ENCODE data around the gene XYLT1.

XYLT1 gene

DNA sequence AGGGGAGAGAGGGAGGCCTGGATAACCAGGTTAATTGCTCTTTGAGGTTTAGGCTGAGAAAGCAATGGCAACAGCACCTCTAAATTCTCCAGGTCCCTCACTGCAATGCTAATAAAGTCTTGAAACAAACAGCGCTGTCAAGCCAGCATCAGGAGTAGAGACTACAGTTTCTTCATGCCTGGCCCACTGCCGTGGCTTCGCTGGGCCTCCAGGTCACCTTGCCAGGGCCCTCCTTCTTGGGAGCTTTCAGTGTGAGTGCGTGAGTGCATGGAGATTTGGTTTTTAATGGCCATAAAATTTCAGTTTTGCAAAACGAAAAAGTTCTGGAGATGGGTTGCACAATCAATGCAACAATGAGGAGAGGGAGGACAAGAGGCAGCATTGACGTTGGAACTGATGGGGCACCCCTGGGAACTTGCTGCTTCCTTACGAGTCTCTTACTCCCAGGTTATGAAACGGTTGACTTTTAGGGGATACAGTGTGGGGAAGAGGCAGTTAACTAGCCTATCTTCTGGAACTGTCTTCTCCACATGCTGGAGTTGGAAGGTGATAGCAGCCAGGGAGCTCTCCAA is 229.4 kb downstream of the XYLT1 start:
- TF ChIP-seq PAX5 (IDR thresholded peaks at IDR 0.05; ENCODE audit: insufficient read depth, low read length, severe bottlenecking) = no peak
- TF ChIP-seq POU2F2 (IDR thresholded peaks at IDR 0.05; ENCODE audit: low read depth, low read length) = no peak
- TF ChIP-seq TAF1 (IDR thresholded peaks at IDR 0.05; ENCODE audit: low read depth, low read length) = no peak
- DNase-seq (ENCODE audit: insufficient read length, low spot score) (no peak), FAIRE-seq (no peak)

DNA sequence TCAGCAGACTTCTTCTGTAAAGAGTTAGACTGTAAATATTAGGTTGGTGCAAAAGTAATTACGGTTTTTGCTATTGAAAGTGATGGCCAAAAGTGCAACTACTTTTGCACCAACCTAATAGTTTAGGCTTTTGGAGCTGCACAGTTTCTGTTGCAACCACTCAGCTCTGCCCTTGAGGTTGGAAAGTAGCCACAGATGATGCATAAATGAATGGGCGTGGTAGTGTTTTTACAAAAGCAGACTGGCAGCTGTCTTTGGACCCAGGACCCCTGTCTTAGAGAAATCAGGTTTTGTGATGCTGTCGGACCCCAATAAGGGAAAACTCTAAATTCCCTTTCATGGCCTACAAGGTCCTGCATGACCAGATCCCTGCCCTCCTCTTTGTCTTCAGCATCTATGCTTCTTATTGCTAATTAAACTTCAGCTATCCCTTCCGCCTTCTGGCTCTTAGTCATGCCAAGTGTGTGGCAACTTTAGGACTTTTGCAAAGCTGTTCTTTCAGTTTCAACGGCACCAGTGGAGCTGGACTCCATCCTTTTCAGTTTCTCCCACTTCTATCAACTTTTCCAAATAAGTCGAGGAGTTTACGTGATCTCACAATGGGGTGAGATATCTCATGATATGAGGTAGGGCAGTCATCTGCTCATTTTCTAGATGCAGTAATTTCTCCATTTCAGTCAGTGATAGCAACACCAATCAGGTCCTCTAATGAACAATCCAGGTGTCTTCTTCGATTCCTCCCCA is 232.3 kb downstream of the XYLT1 start:
- TF ChIP-seq PAX5 (IDR thresholded peaks at IDR 0.05; ENCODE audit: insufficient read depth, low read length, severe bottlenecking) (no peak), SPI1 (IDR thresholded peaks at IDR 0.05; ENCODE audit: low read depth, low read length) (no peak), POU2F2 (IDR thresholded peaks at IDR 0.05; ENCODE audit: low read depth, low read length) (peak; percentile 89), TAF1 (IDR thresholded peaks at IDR 0.05; ENCODE audit: low read depth, low read length) (no peak), POLR2A (IDR thresholded peaks at IDR 0.05; ENCODE audit: low read depth, low read length) (no peak)
- no peak for DNase-seq (ENCODE audit: insufficient read length, low spot score)
- peak; percentile 66 for FAIRE-seq

DNA sequence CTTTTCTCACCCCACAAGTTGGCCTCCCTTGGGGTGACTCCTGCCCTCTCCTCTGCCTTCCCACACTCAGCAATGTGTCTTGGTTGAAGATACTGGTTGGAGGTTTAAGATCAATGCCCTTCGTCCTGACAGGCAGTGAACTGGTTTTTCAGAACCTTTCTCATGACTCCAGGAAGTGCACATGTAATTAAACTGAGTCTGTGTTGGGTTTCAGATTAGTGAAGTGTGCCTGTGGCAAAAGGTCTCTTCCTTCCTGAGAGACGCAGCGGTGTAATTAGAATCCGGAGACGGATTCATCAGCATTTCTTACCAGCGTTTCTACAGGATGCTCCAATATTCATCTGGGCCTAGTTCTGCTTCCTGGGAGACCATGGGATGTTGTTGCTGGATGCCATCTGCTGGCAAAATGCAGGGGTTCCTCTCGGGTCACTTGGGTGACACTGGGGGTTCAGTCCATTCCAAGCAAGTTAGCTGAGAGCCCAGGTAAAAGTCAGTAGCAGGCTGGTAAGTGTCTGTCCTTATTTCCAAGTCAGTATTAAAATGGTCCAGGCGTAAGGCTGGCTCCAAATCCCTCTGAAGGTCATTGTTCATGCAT is 233.3 kb downstream of the XYLT1 start:
- DNase-seq (ENCODE audit: insufficient read length, low spot score) = no peak
- TF ChIP-seq PAX5 (IDR thresholded peaks at IDR 0.05; ENCODE audit: insufficient read depth, low read length, severe bottlenecking) (no peak), TAF1 (IDR thresholded peaks at IDR 0.05; ENCODE audit: low read depth, low read length) (no peak)
- FAIRE-seq = no peak

DNA sequence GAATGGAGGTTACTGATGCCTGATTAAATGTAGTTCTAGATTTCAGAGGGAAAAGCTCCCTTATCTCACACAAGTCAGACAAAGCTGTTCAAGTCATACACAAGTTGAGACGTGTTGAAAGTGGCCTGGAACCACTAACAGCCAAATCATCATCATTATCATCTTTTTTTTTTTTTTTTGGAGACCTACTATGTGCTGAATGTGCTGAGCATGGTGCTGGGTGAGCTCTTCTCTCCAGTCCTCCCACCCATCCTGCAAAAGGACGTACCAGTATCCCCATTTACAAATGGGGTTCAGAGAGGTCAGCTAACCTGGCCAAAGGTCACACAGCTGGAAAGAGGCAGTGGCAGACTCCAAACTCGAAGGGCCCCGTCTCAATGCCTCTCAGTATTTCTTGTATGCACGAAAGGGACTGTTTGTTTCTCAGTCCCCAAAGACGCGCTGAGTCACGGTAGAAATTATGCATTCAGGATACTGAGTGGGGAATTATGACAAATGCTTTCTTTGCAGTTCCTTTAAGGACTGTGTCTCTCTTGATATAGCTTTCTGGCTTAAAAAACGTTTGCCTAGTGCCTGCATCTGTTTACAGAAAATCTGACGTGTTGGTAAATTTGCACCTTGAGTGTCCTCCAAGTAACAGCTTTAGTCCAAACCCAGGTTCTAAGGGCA is 235.5 kb downstream of the XYLT1 start:
- DNase-seq (ENCODE audit: insufficient read length, low spot score) (no peak), FAIRE-seq (no peak)
- TF ChIP-seq POLR2AphosphoS5 (IDR thresholded peaks at IDR 0.05; ENCODE audit: low read depth, low read length) = no peak
- TF ChIP-seq PAX5 (IDR thresholded peaks at IDR 0.05; ENCODE audit: insufficient read depth, low read length, severe bottlenecking) = no peak
- TF ChIP-seq POU2F2 (IDR thresholded peaks at IDR 0.05; ENCODE audit: low read depth, low read length) = no peak
- TF ChIP-seq TAF1 (IDR thresholded peaks at IDR 0.05; ENCODE audit: low read depth, low read length) = no peak
- TF ChIP-seq SPI1 (IDR thresholded peaks at IDR 0.05; ENCODE audit: low read depth, low read length) = no peak
- no peak for TF ChIP-seq POLR2A (IDR thresholded peaks at IDR 0.05; ENCODE audit: low read depth, low read length)

DNA sequence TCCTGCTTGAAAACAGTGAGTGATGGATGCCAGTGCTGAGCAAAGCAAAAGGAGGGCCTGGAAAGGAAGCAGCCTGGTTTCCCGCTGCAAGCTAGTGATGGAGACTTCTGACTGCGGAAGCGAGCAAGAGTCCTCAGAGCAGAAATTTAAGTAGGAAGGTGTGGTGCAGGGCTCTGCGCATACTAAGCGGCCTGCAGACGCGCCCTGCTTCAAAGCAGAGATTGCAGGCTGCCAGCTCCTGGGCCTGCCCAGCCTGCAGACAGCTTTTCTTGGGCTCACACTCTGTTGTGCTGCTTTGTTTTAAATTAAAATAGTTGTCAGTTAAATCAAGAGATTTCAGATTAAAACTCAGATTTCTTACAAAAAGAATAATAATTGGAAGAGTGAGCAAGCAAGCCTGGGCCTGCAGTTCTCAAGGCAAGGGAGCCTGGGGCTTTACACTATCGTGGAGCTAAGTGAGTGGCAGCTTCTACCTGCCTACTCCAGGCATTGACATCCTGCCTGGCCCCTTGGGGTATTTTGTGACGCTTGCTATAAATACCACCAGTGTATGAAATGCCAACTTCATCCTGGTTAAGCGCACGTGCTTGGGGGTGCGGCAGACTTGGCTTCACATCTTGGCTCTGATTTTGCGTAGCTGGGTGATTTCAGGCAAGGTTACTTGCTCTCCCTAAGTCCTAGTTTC is 237.3 kb downstream of the XYLT1 start:
- DNase-seq (ENCODE audit: insufficient read length, low spot score) = no peak
- no peak for TF ChIP-seq SPI1 (IDR thresholded peaks at IDR 0.05; ENCODE audit: low read depth, low read length)
- no peak for TF ChIP-seq POU2F2 (IDR thresholded peaks at IDR 0.05; ENCODE audit: low read depth, low read length)
- no peak for TF ChIP-seq TAF1 (IDR thresholded peaks at IDR 0.05; ENCODE audit: low read depth, low read length)
- TF ChIP-seq PAX5 (IDR thresholded peaks at IDR 0.05; ENCODE audit: insufficient read depth, low read length, severe bottlenecking) = no peak
- no peak for TF ChIP-seq POLR2AphosphoS5 (IDR thresholded peaks at IDR 0.05; ENCODE audit: low read depth, low read length)
- TF ChIP-seq POLR2A (IDR thresholded peaks at IDR 0.05; ENCODE audit: low read depth, low read length) = no peak
- FAIRE-seq = no peak

DNA sequence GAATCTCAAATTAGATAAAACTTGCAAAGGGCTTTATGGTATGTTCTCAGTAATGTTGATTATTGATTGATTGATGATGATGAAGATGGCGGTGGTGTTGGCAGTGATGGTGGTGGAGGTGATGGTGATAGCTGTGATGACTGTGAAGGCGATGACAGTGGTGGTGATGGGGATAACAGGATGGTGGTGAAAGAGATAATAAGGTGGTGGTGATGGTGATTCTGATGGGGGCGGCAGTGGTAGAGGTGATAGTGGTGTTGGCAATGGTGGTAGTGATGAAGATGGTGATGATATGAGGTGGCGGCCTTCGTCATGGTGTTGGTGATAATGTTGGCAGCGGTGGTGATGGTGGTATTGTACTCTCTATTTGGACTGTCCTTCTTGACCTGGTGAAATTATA is 238.3 kb downstream of the XYLT1 start:
- TF ChIP-seq TAF1 (IDR thresholded peaks at IDR 0.05; ENCODE audit: low read depth, low read length) = no peak
- no peak for TF ChIP-seq POU2F2 (IDR thresholded peaks at IDR 0.05; ENCODE audit: low read depth, low read length)
- TF ChIP-seq PAX5 (IDR thresholded peaks at IDR 0.05; ENCODE audit: insufficient read depth, low read length, severe bottlenecking) = no peak
- TF ChIP-seq POLR2A (IDR thresholded peaks at IDR 0.05; ENCODE audit: low read depth, low read length) = no peak
- no peak for TF ChIP-seq SPI1 (IDR thresholded peaks at IDR 0.05; ENCODE audit: low read depth, low read length)
- FAIRE-seq (no peak), DNase-seq (ENCODE audit: insufficient read length, low spot score) (no peak)

DNA sequence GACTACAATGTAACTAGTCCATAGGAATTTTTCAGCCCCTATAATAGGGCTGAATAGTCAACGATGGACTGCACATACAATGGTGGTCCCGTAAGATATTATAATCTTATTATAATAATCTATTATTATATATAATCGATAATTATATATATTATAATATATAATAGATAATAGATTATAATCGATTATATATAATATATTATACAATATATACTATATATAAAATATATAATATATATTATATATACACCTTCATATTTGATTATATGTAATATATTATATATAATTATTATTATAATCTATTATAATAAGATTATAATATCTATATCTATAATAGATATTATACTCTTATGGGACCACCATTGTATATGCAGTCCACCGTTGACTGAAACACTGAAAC is 238.8 kb downstream of the XYLT1 start:
- FAIRE-seq (no peak), DNase-seq (ENCODE audit: insufficient read length, low spot score) (no peak)
- TF ChIP-seq POLR2A (IDR thresholded peaks at IDR 0.05; ENCODE audit: low read depth, low read length) (no peak), POU2F2 (IDR thresholded peaks at IDR 0.05; ENCODE audit: low read depth, low read length) (no peak), PAX5 (IDR thresholded peaks at IDR 0.05; ENCODE audit: insufficient read depth, low read length, severe bottlenecking) (no peak), POLR2AphosphoS5 (IDR thresholded peaks at IDR 0.05; ENCODE audit: low read depth, low read length) (no peak), TAF1 (IDR thresholded peaks at IDR 0.05; ENCODE audit: low read depth, low read length) (no peak), SPI1 (IDR thresholded peaks at IDR 0.05; ENCODE audit: low read depth, low read length) (no peak)

GRCh38 chr16:17230932-17231581 is 239.7 kb downstream of the XYLT1 start:
- FAIRE-seq = no peak
- TF ChIP-seq TAF1 (IDR thresholded peaks at IDR 0.05; ENCODE audit: low read depth, low read length) (no peak), POU2F2 (IDR thresholded peaks at IDR 0.05; ENCODE audit: low read depth, low read length) (no peak), SPI1 (IDR thresholded peaks at IDR 0.05; ENCODE audit: low read depth, low read length) (no peak), PAX5 (IDR thresholded peaks at IDR 0.05; ENCODE audit: insufficient read depth, low read length, severe bottlenecking) (no peak), POLR2A (IDR thresholded peaks at IDR 0.05; ENCODE audit: low read depth, low read length) (no peak), POLR2AphosphoS5 (IDR thresholded peaks at IDR 0.05; ENCODE audit: low read depth, low read length) (no peak)
- DNase-seq (ENCODE audit: insufficient read length, low spot score) = no peak

DNA sequence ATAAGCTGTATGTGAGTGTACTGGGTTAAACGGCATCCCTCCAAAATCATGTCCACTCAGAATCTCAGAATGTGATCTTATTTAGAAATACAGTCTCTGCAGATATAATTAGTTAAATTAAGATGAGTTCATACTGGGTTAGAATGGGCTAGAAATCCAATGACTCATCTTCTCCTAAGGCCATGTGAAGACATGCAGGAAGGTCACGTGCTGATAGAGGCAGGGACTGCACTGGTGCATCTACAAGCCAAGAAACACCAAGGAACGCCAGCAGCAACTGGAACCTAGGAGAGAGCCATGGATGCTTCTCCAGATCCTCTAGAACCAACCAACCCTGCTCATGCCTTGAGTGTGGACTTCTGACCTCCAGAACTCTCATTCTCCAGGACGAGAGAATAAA is 241.0 kb downstream of the XYLT1 start:
- TF ChIP-seq POU2F2 (IDR thresholded peaks at IDR 0.05; ENCODE audit: low read depth, low read length) (no peak), TAF1 (IDR thresholded peaks at IDR 0.05; ENCODE audit: low read depth, low read length) (no peak), PAX5 (IDR thresholded peaks at IDR 0.05; ENCODE audit: insufficient read depth, low read length, severe bottlenecking) (no peak), POLR2A (IDR thresholded peaks at IDR 0.05; ENCODE audit: low read depth, low read length) (no peak), SPI1 (IDR thresholded peaks at IDR 0.05; ENCODE audit: low read depth, low read length) (no peak), POLR2AphosphoS5 (IDR thresholded peaks at IDR 0.05; ENCODE audit: low read depth, low read length) (no peak)
- DNase-seq (ENCODE audit: insufficient read length, low spot score) (no peak), FAIRE-seq (no peak)
